NCI-H345 treated with DMSO at 0.1 percent for 48 hours (cell line): Measurements from ENCODE around the gene MOV10.
A peak's percentile ranks its signal among the peaks of the same experiment; 100 is the strongest.
"Not testable (repeated sequence)": the region's sequence is repeated elsewhere in the genome, so short reads cannot be mapped to it uniquely, and the experiment has no call there.

Experiments
- DNase-seq: peaks from one replicate; lab custom pipeline; 2025; ENCODE audit not compliant: unreplicated experiment; lab: John Stamatoyannopoulos, UW

Gene MOV10

GRCh38 chr1:112712191-112712590, 37.7 kb downstream of the MOV10 start:
- no peak for DNase-seq

GRCh38 chr1:112712701-112713128, 38.3 kb downstream of the MOV10 start:
- DNase-seq = no peak

GRCh38 chr1:112713466-112714312, 39.2 kb downstream of the MOV10 start:
- DNase-seq = no peak

- DNase-seq = no peak
Observed at GRCh38 chr1:112714313-112715263, 40.1 kb downstream of the MOV10 start.

GRCh38 chr1:112715264-112716053, 41.0 kb downstream of the MOV10 start, which contains the start of gene PPM1J:
Gene PPM1J (minus strand): TSS chr1:112715332. CDS start chr1:112715301, 31 bp downstream.
- peak; percentile 57 for DNase-seq

- DNase-seq = peak; percentile 77
Observed at GRCh38 chr1:112716133-112716720, 41.8 kb downstream of the MOV10 start.

- DNase-seq = no peak
Observed at GRCh38 chr1:112717263-112717873, 42.9 kb downstream of the MOV10 start.

- DNase-seq = peak; percentile 43
Observed at GRCh38 chr1:112718691-112719418, 44.4 kb downstream of the MOV10 start.

GRCh38 chr1:112719706-112720105, 45.2 kb downstream of the MOV10 start:
- no peak for DNase-seq

- no peak for DNase-seq
Observed at GRCh38 chr1:112720800-112721199, 46.3 kb downstream of the MOV10 start.

- DNase-seq = not testable (repeated sequence)
Observed at GRCh38 chr1:112721294-112721693, 46.8 kb downstream of the MOV10 start.

- DNase-seq = no peak
Observed at GRCh38 chr1:112721966-112722524, 47.6 kb downstream of the MOV10 start.

GRCh38 chr1:112722601-112723510, 48.4 kb downstream of the MOV10 start:
- DNase-seq = no peak

GRCh38 chr1:112723511-112723839, 49.0 kb downstream of the MOV10 start:
- no peak for DNase-seq

- not testable (repeated sequence) for DNase-seq
Observed at GRCh38 chr1:112724240-112724639, 49.8 kb downstream of the MOV10 start.

GRCh38 chr1:112727716-112728115, 53.3 kb downstream of the MOV10 start:
- no peak for DNase-seq

- not testable (repeated sequence) for DNase-seq
Observed at GRCh38 chr1:112728306-112728971, 54.0 kb downstream of the MOV10 start.
